ENCODE results near the gene TK2.

Gene TK2

GRCh38 chr16:66569131-66569530, 19.2 kb upstream of the TK2 start:
- TF ChIP-seq CTCF (IDR thresholded peaks at IDR 0.05), result no peak

GRCh38 chr16:66568355-66568754, 18.4 kb upstream of the TK2 start:
- no peak for TF ChIP-seq CTCF (IDR thresholded peaks at IDR 0.05)

GRCh38 chr16:66566051-66566901, 16.4 kb upstream of the TK2 start, which contains the start of gene CMTM1:
Gene CMTM1, plus strand, starts transcription at chr16:66566439. Its CDS starts 75 bp downstream, at chr16:66566514.
- no peak for TF ChIP-seq CTCF (IDR thresholded peaks at IDR 0.05)

- no peak for TF ChIP-seq CTCF (IDR thresholded peaks at IDR 0.05)
Observed at GRCh38 chr16:66563574-66564334, 13.8 kb upstream of the TK2 start.

- TF ChIP-seq CTCF (IDR thresholded peaks at IDR 0.05), result no peak
Observed at GRCh38 chr16:66562986-66563385, 13.1 kb upstream of the TK2 start.

GRCh38 chr16:66562409-66562808, 12.5 kb upstream of the TK2 start:
- peak; percentile 25; the same call in 1 of the 2 replicates for TF ChIP-seq CTCF (IDR thresholded peaks at IDR 0.05)

GRCh38 chr16:66561381-66562080, 11.6 kb upstream of the TK2 start:
- TF ChIP-seq CTCF (IDR thresholded peaks at IDR 0.05), result no peak
